HEK293T (cell line): ENCODE measurements around the gene IGF2.

Experiments used
- BHLHE40 ChIP-seq: fragments of 450-650 bp; IDR thresholded peaks from 2 replicates; pipeline ENCODE4 v1.6.1; 2016; ENCODE audit warnings: mild to moderate bottlenecking, moderate library complexity, borderline replicate concordance
- FOXA1 ChIP-seq: fragments of 450-650 bp; IDR thresholded peaks from 2 replicates; pipeline ENCODE4 v1.6.1; 2016; ENCODE audit warnings: mild to moderate bottlenecking
- FOXK2 ChIP-seq: fragments of 450-650 bp; IDR thresholded peaks from 2 replicates; pipeline ENCODE4 v1.6.1; 2016; ENCODE audit warnings: mild to moderate bottlenecking
- FOXM1 ChIP-seq: fragments of 450-650 bp; IDR thresholded peaks from 2 replicates; pipeline ENCODE4 v1.6.1; 2017; ENCODE audit warnings: mild to moderate bottlenecking, borderline replicate concordance
- L3MBTL2 ChIP-seq: fragments of 450-650 bp; conservative IDR thresholded peaks from 2 replicates; pipeline ENCODE4 v1.6.1; 2016; ENCODE audit warnings: mild to moderate bottlenecking
- LEF1 ChIP-seq: fragments of 450-650 bp; IDR thresholded peaks from 2 replicates; pipeline ENCODE4 v1.6.1; 2017; ENCODE audit warnings: mild to moderate bottlenecking, borderline replicate concordance
- NFRKB ChIP-seq: fragments of 450-650 bp; IDR thresholded peaks from 2 replicates; pipeline ENCODE4 v1.6.1; 2016; ENCODE audit warnings: mild to moderate bottlenecking, moderate library complexity
- SP1 ChIP-seq: fragments of 450-650 bp; IDR thresholded peaks from 2 replicates; pipeline ENCODE4 v1.6.1; 2017
- SUZ12 ChIP-seq: fragments of 450-650 bp; IDR thresholded peaks from 2 replicates; pipeline ENCODE4 v1.6.1; 2016; ENCODE audit warnings: mild to moderate bottlenecking
- TARDBP ChIP-seq: fragments of 450-650 bp; IDR thresholded peaks from 2 replicates; pipeline ENCODE4 v1.6.1; 2016
- ZNF384 ChIP-seq: fragments of 450-650 bp; IDR thresholded peaks from 2 replicates; pipeline ENCODE4 v1.6.1; 2016
- TF ChIP-seq, protein P1 (sequence below): fragments of 450-650 bp; IDR thresholded peaks from 2 replicates; pipeline ENCODE4 v1.6.1; 2016

DNA sequence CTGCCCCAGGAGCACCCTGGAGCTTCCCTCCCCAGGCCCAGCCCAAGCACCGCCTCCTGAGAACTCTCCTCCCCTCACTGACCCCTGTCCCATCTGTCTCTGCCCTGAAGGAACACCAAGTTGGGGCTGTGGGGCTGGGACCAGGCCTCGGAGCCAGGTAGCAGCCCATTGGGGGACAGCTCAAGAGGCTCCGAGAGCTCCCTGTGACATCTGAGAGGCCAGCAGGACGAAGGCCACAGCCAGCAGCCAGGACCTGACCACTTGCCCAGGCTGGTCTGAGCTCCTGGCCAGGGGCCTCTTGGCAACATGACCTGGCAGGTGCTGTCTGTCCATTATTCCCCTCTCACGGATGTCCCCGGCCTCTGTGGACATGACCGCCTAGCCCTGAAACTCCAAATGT lies 33.7 kb downstream of the IGF2 start:
- TF ChIP-seq FOXK2: no peak
- no peak for TF ChIP-seq NFRKB
- TF ChIP-seq SP1: no peak
- TF ChIP-seq, protein P1, sequence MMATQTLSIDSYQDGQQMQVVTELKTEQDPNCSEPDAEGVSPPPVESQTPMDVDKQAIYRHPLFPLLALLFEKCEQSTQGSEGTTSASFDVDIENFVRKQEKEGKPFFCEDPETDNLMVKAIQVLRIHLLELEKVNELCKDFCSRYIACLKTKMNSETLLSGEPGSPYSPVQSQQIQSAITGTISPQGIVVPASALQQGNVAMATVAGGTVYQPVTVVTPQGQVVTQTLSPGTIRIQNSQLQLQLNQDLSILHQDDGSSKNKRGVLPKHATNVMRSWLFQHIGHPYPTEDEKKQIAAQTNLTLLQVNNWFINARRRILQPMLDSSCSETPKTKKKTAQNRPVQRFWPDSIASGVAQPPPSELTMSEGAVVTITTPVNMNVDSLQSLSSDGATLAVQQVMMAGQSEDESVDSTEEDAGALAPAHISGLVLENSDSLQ: no peak
- TF ChIP-seq SUZ12: no peak
- TF ChIP-seq TARDBP: no peak
- no peak for TF ChIP-seq BHLHE40
- TF ChIP-seq FOXM1: no peak
- TF ChIP-seq LEF1: no peak
- TF ChIP-seq L3MBTL2: no peak
- no peak for TF ChIP-seq FOXA1
- TF ChIP-seq ZNF384: no peak
